ENCODE data around the gene ARHGAP32. TPM values are rescaled to one million over a fixed set of nuclear protein-coding genes. Genes with fewer than 3 reads are reported as not detected.

Gene ARHGAP32
- total and polyA plus RNA-seq, 2 donors (not counting 1 experiment from before 2014, with no cell fraction given) = 4.0 to 9.6 TPM

- no peak overlapping the region for H2AFZ ChIP-seq (ENCODE audit: low read length)
- no peaks in the 10 kb centered on the region for H3K9me3 ChIP-seq (ENCODE audit: control insufficient read depth, insufficient read depth, low read depth, low read length)
- no peaks in the 10 kb centered on the region for H3K79me2 ChIP-seq (ENCODE audit: control insufficient read depth, insufficient read depth, low read length)
- H3K4me1 ChIP-seq (ENCODE audit: control insufficient read depth, extremely low read depth, insufficient read depth, low read length) = no peaks in the 10 kb centered on the region
- no peaks in the 10 kb centered on the region for H3K36me3 ChIP-seq (ENCODE audit: control insufficient read depth, insufficient read depth, low read length)
- no peaks in the 10 kb centered on the region for H4K20me1 ChIP-seq (ENCODE audit: control insufficient read depth, extremely low read depth, insufficient read depth, low read length)
- no peak overlapping the region for H3K4me2 ChIP-seq (ENCODE audit: extremely low read depth, insufficient read depth, low read length)
- H3K4me3 ChIP-seq (replicated peaks in 1 of 4; ENCODE audit: control extremely low read depth in 1 of 4, insufficient read depth in 1 of 4, low read depth in 3 of 4, low read length in 4 of 4) = no peak overlapping the region
- H3K27ac ChIP-seq (ENCODE audit: insufficient read depth, low read length) = no peak overlapping the region
- DNase-seq (ENCODE audit: low read depth in 2 of 2) = no peak
- no peaks in the 10 kb centered on the region for H3K27me3 ChIP-seq (ENCODE audit: control insufficient read depth, insufficient read depth, low read length)
- no peak overlapping the region for H3K9ac ChIP-seq (ENCODE audit: insufficient read depth, low read length)
- no peak for TF ChIP-seq EZH2 (IDR thresholded peaks at IDR 0.05; ENCODE audit: low read length, missing control alignments)
Observed at GRCh38 chr11:128947773-128948172, 244.4 kb downstream of the ARHGAP32 start.

GRCh38 chr11:128946648-128947047 is 245.5 kb downstream of the ARHGAP32 start:
- H3K9ac ChIP-seq (ENCODE audit: insufficient read depth, low read length) = no peak overlapping the region
- no peak for DNase-seq (ENCODE audit: low read depth in 2 of 2)
- no peaks in the 10 kb centered on the region for H4K20me1 ChIP-seq (ENCODE audit: control insufficient read depth, extremely low read depth, insufficient read depth, low read length)
- no peaks in the 10 kb centered on the region for H3K9me3 ChIP-seq (ENCODE audit: control insufficient read depth, insufficient read depth, low read depth, low read length)
- no peak overlapping the region for H3K4me3 ChIP-seq (replicated peaks in 1 of 4; ENCODE audit: control extremely low read depth in 1 of 4, insufficient read depth in 1 of 4, low read depth in 3 of 4, low read length in 4 of 4)
- no peak overlapping the region for H3K27ac ChIP-seq (ENCODE audit: insufficient read depth, low read length)
- no peaks in the 10 kb centered on the region for H3K36me3 ChIP-seq (ENCODE audit: control insufficient read depth, insufficient read depth, low read length)
- no peaks in the 10 kb centered on the region for H3K4me1 ChIP-seq (ENCODE audit: control insufficient read depth, extremely low read depth, insufficient read depth, low read length)
- H3K79me2 ChIP-seq (ENCODE audit: control insufficient read depth, insufficient read depth, low read length) = no peaks in the 10 kb centered on the region
- no peaks in the 10 kb centered on the region for H3K27me3 ChIP-seq (ENCODE audit: control insufficient read depth, insufficient read depth, low read length)
- H2AFZ ChIP-seq (ENCODE audit: low read length) = no peak overlapping the region
- no peak for TF ChIP-seq EZH2 (IDR thresholded peaks at IDR 0.05; ENCODE audit: low read length, missing control alignments)
- TF ChIP-seq CTCF (conservative IDR thresholded peaks at IDR 0.05 in 1 of 2, IDR thresholded peaks at IDR 0.05 in 1 of 2; ENCODE audit: low read depth in 1 of 2, low read length in 2 of 2) = no peak
- no peak overlapping the region for H3K4me2 ChIP-seq (ENCODE audit: extremely low read depth, insufficient read depth, low read length)

GRCh38 chr11:128943428-128943976 is 248.6 kb downstream of the ARHGAP32 start:
- Histone ChIP-seq H3K4me1 (ENCODE audit: control insufficient read depth, extremely low read depth, insufficient read depth, low read length) (no peaks in the 10 kb centered on the region), H3K4me2 (ENCODE audit: extremely low read depth, insufficient read depth, low read length) (no peak overlapping the region), H3K9me3 (ENCODE audit: control insufficient read depth, insufficient read depth, low read depth, low read length) (no peaks in the 10 kb centered on the region), H4K20me1 (ENCODE audit: control insufficient read depth, extremely low read depth, insufficient read depth, low read length) (no peaks in the 10 kb centered on the region), H3K9ac (ENCODE audit: insufficient read depth, low read length) (no peak overlapping the region), H2AFZ (ENCODE audit: low read length) (no peak overlapping the region), H3K79me2 (ENCODE audit: control insufficient read depth, insufficient read depth, low read length) (no peaks in the 10 kb centered on the region), H3K4me3 (replicated peaks in 1 of 4; ENCODE audit: control extremely low read depth in 1 of 4, insufficient read depth in 1 of 4, low read depth in 3 of 4, low read length in 4 of 4) (no peak overlapping the region), H3K27me3 (ENCODE audit: control insufficient read depth, insufficient read depth, low read length) (peaks cover 8% of the 10 kb centered on the region), H3K36me3 (ENCODE audit: control insufficient read depth, insufficient read depth, low read length) (no peaks in the 10 kb centered on the region), H3K27ac (ENCODE audit: insufficient read depth, low read length) (no peak overlapping the region)
- DNase-seq (ENCODE audit: low read depth in 2 of 2) = no peak
- TF ChIP-seq EZH2 (IDR thresholded peaks at IDR 0.05; ENCODE audit: low read length, missing control alignments) = no peak
- TF ChIP-seq CTCF (conservative IDR thresholded peaks at IDR 0.05 in 1 of 2, IDR thresholded peaks at IDR 0.05 in 1 of 2; ENCODE audit: low read depth in 1 of 2, low read length in 2 of 2) = no peak

All from fibroblast of lung (primary cell).